MCF 10A (cell line): Measurements from ENCODE around the gene SGCD. TPM values are rescaled to one million over a fixed set of nuclear protein-coding genes. Genes with fewer than 3 reads are reported as not detected.

Experiments used
- BruUV-seq: library from RNA; stranded (reverse); fragments of 400-500 nt; replicated peaks from 2 replicates; lab custom pipeline; 2021; lab: Mats Ljungman, UMichigan
- CTCF ChIA-PET: fragments of 300-600 bp; sonication (Branson Sonifier 250); formaldehyde crosslinking; extraction: SDS; loops from one replicate; lab custom pipeline; 2021; ENCODE audit warnings: antibody characterized with exemption, inconsistent platforms; lab: Yijun Ruan, JAX
- POLR2A ChIA-PET: fragments of 300-600, 350-650 bp; sonication (Branson Sonifier 250); formaldehyde crosslinking; extraction: SDS; loops from one replicate; lab custom pipeline; 2020; ENCODE audit warnings: antibody characterized with exemption, inconsistent platforms; lab: Yijun Ruan, JAX
- DNase-seq: peaks from one replicate; pipeline ENCODE4 v3.0.0-alpha.2; 2018; ENCODE audit not compliant: unreplicated experiment
- H3K27ac Mint-ChIP-seq: one replicate; pipeline ENCODE4 v1.8.0; 2022; ENCODE audit warnings: mild to moderate bottlenecking, low read depth, mixed read lengths; ENCODE audit not compliant: unreplicated experiment
- H3K27me3 Mint-ChIP-seq: one replicate; pipeline ENCODE4 v1.8.0; 2022; ENCODE audit warnings: mixed read lengths; ENCODE audit not compliant: insufficient read depth, unreplicated experiment
- H3K36me3 Mint-ChIP-seq: one replicate; pipeline ENCODE4 v1.8.0; 2022; ENCODE audit warnings: mild to moderate bottlenecking, moderate library complexity, mixed read lengths; ENCODE audit not compliant: insufficient read depth, unreplicated experiment
- H3K4me1 Mint-ChIP-seq: one replicate; pipeline ENCODE4 v1.8.0; 2022; ENCODE audit warnings: mixed read lengths; ENCODE audit not compliant: insufficient read depth, unreplicated experiment
- H3K4me3 Mint-ChIP-seq: one replicate; pipeline ENCODE4 v1.8.0; 2022; ENCODE audit warnings: mild to moderate bottlenecking, moderate library complexity, mixed read lengths; ENCODE audit not compliant: unreplicated experiment
- H3K9me3 Mint-ChIP-seq: one replicate; pipeline ENCODE4 v1.8.0; 2022; ENCODE audit warnings: mixed read lengths; ENCODE audit not compliant: unreplicated experiment
- intact Hi-C: fragments of 100-400 bp; cut with micrococcal nuclease; formaldehyde crosslinking; loops from 2 replicates; pipeline ENCODE4 v1.14.1; 2022
- total RNA-seq: library from RNA; stranded (reverse); gene quantifications from 2 replicates; pipeline ENCODE4 v1.2.3, GENCODE V29; 2022
- TF ChIP-seq, protein P1 (sequence below): fragments of 200-600 bp; IDR thresholded peaks from one replicate; pipeline ENCODE4 v1.8.0; 2022; ENCODE audit warnings: antibody characterized with exemption, mild to moderate bottlenecking; ENCODE audit not compliant: unreplicated experiment

Gene SGCD
- total RNA-seq, 1 experiment from 2014 or later = 0.14 TPM

DNA sequence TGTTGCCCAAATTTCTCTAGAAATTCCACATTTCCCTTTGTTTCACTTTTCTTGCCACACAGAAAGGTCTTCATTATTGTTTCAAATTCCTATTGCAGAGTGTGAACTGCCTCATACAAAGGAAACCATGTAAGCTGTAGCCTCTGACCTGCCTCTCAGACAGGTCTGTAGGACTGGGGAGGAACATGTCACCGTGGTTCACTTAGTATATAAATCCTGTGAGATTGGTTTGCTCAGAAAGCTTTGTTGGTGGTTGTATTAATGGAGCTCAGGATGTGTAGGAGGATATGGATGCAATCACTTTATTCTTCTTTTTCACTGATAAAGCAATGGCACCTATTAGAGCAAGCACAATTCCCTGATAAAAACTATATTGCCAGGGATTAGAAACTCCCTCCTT is 4.2 kb downstream of the SGCD start:
- TF ChIP-seq, protein P1, sequence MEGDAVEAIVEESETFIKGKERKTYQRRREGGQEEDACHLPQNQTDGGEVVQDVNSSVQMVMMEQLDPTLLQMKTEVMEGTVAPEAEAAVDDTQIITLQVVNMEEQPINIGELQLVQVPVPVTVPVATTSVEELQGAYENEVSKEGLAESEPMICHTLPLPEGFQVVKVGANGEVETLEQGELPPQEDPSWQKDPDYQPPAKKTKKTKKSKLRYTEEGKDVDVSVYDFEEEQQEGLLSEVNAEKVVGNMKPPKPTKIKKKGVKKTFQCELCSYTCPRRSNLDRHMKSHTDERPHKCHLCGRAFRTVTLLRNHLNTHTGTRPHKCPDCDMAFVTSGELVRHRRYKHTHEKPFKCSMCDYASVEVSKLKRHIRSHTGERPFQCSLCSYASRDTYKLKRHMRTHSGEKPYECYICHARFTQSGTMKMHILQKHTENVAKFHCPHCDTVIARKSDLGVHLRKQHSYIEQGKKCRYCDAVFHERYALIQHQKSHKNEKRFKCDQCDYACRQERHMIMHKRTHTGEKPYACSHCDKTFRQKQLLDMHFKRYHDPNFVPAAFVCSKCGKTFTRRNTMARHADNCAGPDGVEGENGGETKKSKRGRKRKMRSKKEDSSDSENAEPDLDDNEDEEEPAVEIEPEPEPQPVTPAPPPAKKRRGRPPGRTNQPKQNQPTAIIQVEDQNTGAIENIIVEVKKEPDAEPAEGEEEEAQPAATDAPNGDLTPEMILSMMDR = no peak
- intact Hi-C loops = no loop called here
- Mint-ChIP-seq H3K36me3 (no peaks in the 10 kb centered on the region), H3K4me1 (peaks cover 16% of the 10 kb centered on the region), H3K27ac (no peak overlapping the region), H3K4me3 (no peak overlapping the region), H3K27me3 (no peaks in the 10 kb centered on the region), H3K9me3 (no peaks in the 10 kb centered on the region)
- no TSS peak for BruUV-seq
- ChIA-PET CTCF (interaction anchor here (1.5 kb wide), 1 partner anchor 19 kb away, joined by 3 read pairs; no protein-coding TSS in a partner anchor), POLR2A (no interaction called here)
- DNase-seq = no peak

DNA sequence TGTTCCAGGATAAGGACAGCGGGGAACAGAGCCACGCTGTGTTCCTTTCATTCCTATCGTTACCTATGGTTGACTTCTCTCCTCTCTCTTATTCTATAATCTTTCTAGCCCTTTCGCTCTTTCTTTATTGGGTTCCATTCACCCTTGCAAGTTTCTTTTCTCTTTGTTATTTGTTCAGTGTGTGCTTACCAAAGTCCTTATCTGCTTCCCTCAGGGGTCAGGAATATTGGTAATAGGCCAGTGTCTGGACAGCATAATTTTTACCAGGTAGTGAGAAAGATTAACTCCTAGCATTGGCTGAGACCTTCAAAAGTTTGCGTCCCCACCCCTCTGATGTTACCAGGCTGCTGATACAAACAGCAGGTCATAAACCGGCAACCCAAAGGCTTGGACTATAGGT is 4.9 kb downstream of the SGCD start:
- POLR2A ChIA-PET = no interaction called here
- intact Hi-C loops = no loop called here
- Mint-ChIP-seq H3K4me3 (no peak overlapping the region), H3K27ac (no peak overlapping the region), H3K4me1 (peaks cover 12% of the 10 kb centered on the region), H3K36me3 (no peaks in the 10 kb centered on the region), H3K27me3 (no peaks in the 10 kb centered on the region), H3K9me3 (no peaks in the 10 kb centered on the region)
- TF ChIP-seq, protein P1 = no peak
- no TSS peak for BruUV-seq
- CTCF ChIA-PET = no interaction called here
- no peak for DNase-seq

DNA sequence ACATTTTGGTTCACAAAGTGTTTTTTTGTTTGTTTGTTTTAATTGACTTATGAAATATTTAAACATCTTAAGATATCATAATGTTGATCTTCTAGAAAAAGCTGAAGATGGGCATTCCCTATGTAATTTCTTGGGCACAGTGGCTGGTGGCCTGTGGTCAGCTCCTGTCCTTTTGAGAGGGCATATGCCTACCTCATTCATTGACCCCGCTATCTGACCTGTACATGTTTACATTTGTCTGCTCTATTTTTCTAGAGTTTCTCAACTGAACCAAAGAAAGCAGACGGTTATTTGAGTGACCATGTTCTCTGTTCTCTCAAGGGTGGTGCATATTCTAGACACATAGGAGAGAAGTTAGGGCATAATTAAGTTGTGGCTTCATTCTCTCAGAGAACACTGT is 5.3 kb downstream of the SGCD start:
- Mint-ChIP-seq H3K9me3 (no peaks in the 10 kb centered on the region), H3K4me3 (no peak overlapping the region), H3K4me1 (peaks cover 8% of the 10 kb centered on the region), H3K27me3 (no peaks in the 10 kb centered on the region), H3K27ac (no peak overlapping the region), H3K36me3 (no peaks in the 10 kb centered on the region)
- no peak for DNase-seq
- CTCF ChIA-PET = no interaction called here
- TF ChIP-seq, protein P1 = no peak
- intact Hi-C loops = no loop called here
- POLR2A ChIA-PET = interaction anchor here (0.6 kb wide), 1 partner anchor 119 kb away, joined by 3 read pairs; no protein-coding TSS in a partner anchor
- BruUV-seq = no TSS peak

DNA sequence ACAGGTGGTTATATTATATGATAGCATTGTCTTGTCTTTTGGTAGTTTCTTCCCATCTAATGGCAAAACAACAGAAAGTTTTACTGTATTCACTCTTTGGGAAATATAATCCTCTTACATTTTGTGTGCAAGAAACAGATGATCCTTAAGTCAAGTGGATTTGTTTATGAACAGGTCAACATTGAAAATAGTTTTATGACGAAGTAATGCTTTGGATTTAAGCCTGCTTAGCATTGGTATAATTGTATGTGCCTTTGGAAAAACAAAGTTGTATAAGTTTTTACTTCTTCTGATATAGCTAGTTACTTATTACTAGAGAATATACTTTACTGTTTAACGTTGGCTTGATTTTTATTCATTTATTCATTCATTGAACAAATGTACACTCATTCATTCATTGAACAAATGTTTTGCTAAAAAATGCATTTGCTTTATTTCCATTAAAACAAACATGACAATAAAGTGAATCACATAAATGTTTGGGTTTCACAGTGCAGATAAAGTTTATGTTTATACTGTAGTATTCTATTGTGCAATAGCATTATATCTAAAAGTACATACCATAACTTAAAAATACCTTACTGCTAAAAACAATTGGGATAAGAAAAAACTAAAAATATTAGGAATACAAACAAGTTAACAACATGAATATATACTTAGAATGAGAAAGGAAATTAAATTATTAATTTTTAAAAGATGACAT is 12.3 kb downstream of the SGCD start:
- no peak for DNase-seq
- CTCF ChIA-PET = interaction anchor here (1.5 kb wide), 1 partner anchor 13 kb away, joined by 5 read pairs; no protein-coding TSS in a partner anchor
- Mint-ChIP-seq H3K36me3 (no peaks in the 10 kb centered on the region), H3K4me3 (no peak overlapping the region), H3K27ac (no peak overlapping the region), H3K9me3 (no peaks in the 10 kb centered on the region), H3K4me1 (no peaks in the 10 kb centered on the region), H3K27me3 (no peaks in the 10 kb centered on the region)
- no TSS peak for BruUV-seq
- intact Hi-C loops = no loop called here
- POLR2A ChIA-PET = no interaction called here
- TF ChIP-seq, protein P1 = no peak
